Caki2 (cell line): Measurements from ENCODE around the gene B3GNT3. TPM values are rescaled to one million over a fixed set of nuclear protein-coding genes. Genes with fewer than 3 reads are reported as not detected.
A peak's percentile ranks its signal among the peaks of the same experiment; 100 is the strongest.
"Not testable (repeated sequence)": the region's sequence is repeated elsewhere in the genome, so short reads cannot be mapped to it uniquely, and the experiment has no call there.

Experiments used
- DNase-seq: peaks from one replicate; pipeline ENCODE4 v3.0.0-alpha.2; 2015; ENCODE audit warnings: low read depth
- in situ Hi-C: cut with HindIII; loops from 2 replicates; pipeline ENCODE4 v1.10.0; 2016; ENCODE audit warnings: low sequenced_read_pairs, low pct_unique_long_range_greater_than_20kb, mixed read lengths
- total RNA-seq: library from RNA; depleted of rRNA; stranded (reverse); fragments of >200 nt; shearing (Covaris generic); gene quantifications from 2 replicates; pipeline ENCODE4 v1.2.3, GENCODE V29; 2014; ENCODE audit warnings: low replicate concordance

Gene B3GNT3
- total RNA-seq, 1 experiment from 2014 or later = 9.8 TPM

GRCh38 chr19:17788632-17789031, 6.3 kb upstream of the B3GNT3 start:
- in situ Hi-C loops = no loop called here
- no peak for DNase-seq

- DNase-seq = no peak
- in situ Hi-C loops = no loop called here
Measured at GRCh38 chr19:17790059-17790780, 4.7 kb upstream of the B3GNT3 start.

GRCh38 chr19:17794412-17794730, 567 bp upstream of the B3GNT3 start:
- no peak for DNase-seq
- in situ Hi-C loops = no loop called here

- in situ Hi-C loops = no loop called here
- DNase-seq = no peak
Measured at GRCh38 chr19:17795495-17795856, 538 bp downstream of the B3GNT3 start.

GRCh38 chr19:17796013-17796837, 1.3 kb downstream of the B3GNT3 start:
- in situ Hi-C loops = no loop called here
- DNase-seq = no peak

GRCh38 chr19:17796838-17797423, 2.0 kb downstream of the B3GNT3 start:
- no peak for DNase-seq
- in situ Hi-C loops = no loop called here

GRCh38 chr19:17797424-17798201, 2.7 kb downstream of the B3GNT3 start:
- DNase-seq = peak; percentile 82
- in situ Hi-C loops = no loop called here

- in situ Hi-C loops, DNase-seq: not testable (repeated sequence)
Measured at GRCh38 chr19:17798599-17798998, 3.7 kb downstream of the B3GNT3 start.

- no peak for DNase-seq
- in situ Hi-C loops = no loop called here
Measured at GRCh38 chr19:17802137-17802858, 7.4 kb downstream of the B3GNT3 start.

GRCh38 chr19:17803264-17803896, 8.4 kb downstream of the B3GNT3 start:
- in situ Hi-C loops = no loop called here
- no peak for DNase-seq

GRCh38 chr19:17805427-17805826, 10.5 kb downstream of the B3GNT3 start:
- in situ Hi-C loops = no loop called here
- no peak for DNase-seq

- in situ Hi-C loops = no loop called here
- DNase-seq = peak; percentile 39
Measured at GRCh38 chr19:17806945-17807344, 12.0 kb downstream of the B3GNT3 start.

- no peak for DNase-seq
- in situ Hi-C loops = no loop called here
Measured at GRCh38 chr19:17807731-17808316, 12.9 kb downstream of the B3GNT3 start.

GRCh38 chr19:17811103-17811502, 16.2 kb downstream of the B3GNT3 start:
- in situ Hi-C loops = no loop called here
- no peak for DNase-seq

GRCh38 chr19:17811681-17812080, 16.7 kb downstream of the B3GNT3 start:
- no peak for DNase-seq
- in situ Hi-C loops = no loop called here

GRCh38 chr19:17812099-17812498, 17.2 kb downstream of the B3GNT3 start:
- no peak for DNase-seq
- in situ Hi-C loops = no loop called here

- no peak for DNase-seq
- in situ Hi-C loops = no loop called here
Measured at GRCh38 chr19:17817668-17818363, 22.9 kb downstream of the B3GNT3 start.
